CD1c-positive myeloid dendritic cell (primary cell): Measurements from ENCODE around the gene ZBTB45.

Source experiments
- DNase-seq: peaks from one replicate; pipeline ENCODE4 v3.0.0-alpha.2; 2016; ENCODE audit errors: extremely low spot score

Gene ZBTB45

DNA sequence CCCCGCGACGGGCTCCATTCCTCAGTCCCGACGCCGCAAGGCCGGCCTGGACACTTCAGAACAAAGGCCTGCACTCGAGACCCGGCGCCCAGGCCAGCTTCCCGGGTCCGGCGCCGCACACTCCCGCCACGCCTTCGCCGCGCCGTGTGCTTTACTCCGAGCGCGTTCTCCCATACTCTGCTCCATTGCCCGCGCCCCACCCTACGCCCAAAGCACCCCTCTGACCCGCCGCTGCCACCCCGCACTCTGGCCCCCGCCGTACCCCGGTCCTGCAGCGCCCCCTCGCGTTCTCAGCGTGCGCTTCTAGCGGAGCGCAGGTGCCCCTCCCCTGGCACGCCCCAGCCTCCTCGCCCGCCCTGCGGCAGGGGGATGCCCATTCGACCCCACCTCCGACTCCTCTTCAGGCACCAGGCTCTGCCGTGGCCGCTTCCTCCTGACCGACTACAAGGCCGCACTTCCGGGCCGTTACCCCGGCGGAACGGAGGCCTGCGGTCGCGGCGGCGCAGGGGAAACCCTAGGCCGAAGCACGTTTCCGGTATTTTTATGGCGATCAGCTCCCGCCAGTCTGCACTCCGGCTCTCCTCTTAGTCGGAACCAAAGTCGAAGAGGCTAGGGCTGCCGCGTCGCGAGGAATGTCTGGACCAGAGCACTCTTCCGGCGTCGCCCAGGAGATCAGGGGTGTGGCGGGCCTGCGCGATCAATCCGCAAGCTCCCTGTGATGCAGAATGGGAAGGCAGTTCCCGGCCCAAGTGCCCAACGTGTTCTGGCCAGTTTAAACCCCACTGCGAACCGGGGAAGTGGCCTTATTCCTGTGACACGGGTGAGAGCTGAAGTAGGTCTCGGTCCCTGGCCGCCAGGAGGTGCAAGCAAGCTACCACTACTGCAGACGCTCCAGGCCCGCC is at the start of gene ZBTB45:
Gene ZBTB45, minus strand, starts transcription at position 456 of the 902 bp plus-strand sequence. CDS start 2,137 bp downstream, outside the sequence.
- DNase-seq: peak; percentile 96

DNA sequence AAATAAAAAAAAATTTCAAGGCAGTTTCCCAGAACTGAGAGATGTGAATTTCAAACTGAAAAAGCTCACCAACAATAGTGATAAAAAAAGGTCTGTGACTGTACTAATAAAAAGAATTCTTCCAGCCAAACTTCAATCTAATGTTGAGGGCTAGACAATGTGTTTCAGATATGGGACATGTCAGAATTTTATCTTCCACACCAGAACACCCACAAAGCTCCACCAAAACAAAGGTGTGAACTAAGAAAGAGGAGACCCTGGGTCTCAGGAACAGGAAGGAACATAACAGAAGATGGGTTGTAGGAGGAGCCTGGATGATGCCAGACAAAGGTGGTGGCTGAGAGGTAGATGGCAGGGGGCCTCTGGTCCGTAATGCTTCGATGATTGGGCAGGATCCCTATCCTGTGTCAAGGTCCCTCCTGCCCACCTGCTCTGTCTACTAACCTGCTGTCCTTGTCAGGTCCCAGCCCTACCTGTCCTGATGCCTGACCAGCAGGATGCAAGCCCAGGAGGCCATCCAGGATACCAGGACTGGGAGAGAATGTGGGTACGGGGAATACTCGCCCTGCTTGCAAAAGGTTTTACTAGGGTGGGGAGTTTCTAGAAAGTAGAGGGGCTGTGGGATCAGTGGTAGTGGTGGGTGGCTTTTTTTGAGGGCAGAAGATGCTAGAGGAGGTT is 49.0 kb upstream of the ZBTB45 start:
- no peak for DNase-seq

DNA sequence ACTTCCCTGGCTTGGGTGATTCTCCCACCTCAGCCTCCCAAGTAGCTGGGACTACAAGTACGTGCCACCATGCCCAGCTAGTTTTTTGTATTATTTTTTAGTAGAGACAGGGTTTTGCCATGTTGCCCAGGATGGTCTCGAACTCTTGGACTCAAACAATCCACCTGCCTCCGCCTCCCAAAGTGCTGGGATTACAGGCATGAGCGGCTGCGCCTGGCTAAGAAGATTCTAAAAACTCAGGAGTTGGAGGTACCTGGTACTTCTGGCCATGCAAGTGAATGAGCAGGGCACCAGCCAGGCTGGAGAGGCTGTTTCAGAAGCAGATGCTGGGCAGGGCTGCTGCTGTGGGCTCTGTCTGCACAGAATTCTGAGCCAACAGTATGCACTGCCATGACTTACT is 47.4 kb upstream of the ZBTB45 start:
- no peak for DNase-seq

DNA sequence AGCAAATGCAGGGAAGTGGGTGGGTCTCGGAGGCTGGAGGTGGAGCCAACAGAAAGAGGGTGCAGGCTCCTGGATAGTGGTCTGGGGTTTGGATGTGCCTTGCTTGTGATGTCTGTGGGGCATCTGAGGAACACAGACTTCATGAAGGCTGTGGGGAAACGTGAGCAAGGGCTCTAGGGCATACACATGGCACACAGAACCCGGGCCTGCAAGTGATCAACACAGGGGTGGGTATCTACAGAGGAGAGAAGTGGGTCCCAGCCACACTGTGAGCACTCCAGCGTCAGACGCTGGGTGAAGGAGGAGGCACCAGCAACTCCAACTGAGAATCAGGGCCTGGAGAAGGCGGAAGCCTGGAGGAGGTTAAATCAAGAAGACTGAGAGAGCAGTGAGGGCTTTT is 44.2 kb upstream of the ZBTB45 start:
- DNase-seq: no peak

DNA sequence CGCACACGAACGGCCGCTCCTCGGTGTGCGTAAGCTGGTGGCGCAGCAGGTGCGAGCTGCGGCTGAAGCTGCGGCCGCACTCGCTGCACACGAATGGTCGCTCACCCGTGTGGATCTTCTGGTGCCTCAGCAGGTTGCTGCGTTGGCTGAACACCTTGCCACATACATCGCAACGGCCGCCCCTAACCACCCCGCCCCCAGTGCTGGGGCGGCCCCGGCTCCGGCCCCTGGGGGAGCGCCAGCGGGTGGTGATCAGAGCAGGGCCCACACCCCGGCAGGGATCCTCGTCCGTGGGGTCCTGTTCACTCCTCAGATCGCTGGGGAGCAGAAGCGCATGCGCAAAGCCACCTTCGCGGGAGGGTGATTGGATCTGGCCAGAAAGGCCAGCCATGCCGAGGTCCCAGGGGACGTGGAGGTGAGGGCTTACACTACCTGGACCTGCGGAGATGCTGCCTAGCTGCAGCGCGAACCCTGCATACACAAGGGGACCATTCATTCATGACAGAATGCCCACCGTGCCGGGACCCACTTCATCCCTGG is 43.5 kb upstream of the ZBTB45 start:
- no peak for DNase-seq

DNA sequence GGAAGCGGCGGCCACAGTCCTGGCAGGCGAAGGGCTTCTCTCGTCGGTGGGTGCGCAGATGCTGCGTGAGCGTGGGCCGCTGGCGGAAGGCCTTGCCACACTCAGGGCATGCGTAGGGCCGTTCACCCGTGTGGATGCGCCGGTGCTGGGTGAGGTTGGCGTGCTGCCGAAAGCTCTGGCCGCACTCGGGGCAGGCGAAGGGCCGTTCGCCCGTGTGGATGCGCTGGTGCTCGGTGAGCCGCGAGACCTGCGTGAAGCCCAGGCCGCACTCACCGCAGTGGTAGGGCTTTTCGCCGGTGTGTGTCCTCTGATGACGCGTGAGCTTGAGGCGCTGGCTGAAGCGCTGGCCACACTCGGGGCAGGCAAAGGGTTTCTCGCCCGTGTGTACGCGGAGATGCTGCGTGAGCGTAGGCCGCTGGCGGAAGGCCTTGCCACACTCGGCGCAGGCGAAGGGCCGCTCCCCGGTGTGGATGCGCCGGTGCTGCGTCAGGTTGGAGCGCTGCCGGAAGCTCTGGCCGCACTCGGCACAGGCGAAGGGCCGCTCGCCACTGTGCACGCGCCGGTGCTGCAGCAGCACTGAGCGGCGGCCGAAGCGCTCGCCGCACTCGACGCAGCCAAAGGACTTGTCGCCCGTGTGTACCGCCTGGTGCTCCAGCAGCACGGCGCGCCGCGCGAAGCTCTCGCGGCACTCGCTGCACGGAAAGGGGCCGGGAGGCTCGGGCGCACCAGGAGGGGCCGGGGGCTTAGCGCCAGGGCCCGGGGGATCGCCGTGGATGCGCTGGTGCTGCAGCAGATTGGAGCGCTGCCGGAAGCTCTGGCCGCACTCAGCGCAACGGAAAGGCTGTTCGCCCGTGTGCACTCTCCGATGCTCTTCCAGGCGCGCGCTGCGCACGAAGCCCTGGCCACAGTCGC is 42.8 kb upstream of the ZBTB45 start:
- DNase-seq: peak; percentile 43

DNA sequence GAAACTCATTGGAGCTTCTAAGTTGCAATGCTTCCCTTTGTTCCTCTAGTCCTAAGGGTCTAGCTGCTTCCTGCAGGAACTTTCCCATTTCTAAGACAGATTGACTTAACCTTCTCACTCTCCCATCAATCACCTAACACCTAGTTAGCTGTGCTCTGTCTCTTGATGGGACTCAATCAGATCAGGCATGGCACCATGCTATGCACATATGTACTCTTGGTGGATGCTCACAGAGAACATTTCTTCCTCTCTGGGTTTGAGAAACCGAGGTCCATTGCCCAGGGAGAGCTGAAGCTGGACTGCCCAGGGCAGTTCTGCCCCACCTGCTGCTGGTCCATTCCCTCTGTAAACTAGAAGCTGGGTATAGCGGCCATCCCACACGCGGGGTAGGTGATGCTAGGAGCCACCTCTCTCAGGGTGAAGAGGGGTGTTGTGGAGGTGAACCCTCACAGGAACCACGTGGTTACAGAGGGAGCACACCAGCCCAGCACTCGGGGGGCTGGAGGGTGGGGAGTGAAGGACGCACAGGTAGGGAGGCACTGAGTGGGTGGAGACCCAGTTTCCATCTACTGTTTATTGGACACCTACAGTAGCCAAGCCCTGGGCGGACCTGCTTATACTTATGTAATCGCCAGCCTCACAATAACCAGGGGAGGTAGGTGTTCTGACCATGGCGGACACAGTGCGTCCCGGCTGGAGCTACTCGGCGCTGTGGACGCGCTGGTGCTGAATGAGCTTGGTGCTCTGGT is 41.9 kb upstream of the ZBTB45 start:
- DNase-seq: no peak

DNA sequence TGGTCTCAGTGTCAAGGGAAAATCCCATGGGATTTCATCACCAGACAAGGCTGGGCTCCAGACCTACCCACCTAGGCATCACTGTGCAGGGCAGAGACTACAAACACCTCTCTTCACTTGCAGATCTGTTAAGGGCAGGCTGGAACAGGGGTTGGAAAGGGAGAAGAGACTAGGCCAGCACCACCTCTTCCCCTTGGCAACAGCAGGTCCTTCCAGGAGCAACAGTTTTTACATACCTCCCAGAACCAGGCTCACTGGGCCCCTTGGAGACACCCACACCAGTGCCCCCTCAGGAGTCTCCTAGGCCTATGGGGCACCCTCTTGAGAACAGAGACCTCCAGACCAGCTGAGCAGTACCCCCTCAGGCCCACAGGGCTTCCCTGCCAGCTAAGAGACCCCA is 41.3 kb upstream of the ZBTB45 start:
- no peak for DNase-seq

DNA sequence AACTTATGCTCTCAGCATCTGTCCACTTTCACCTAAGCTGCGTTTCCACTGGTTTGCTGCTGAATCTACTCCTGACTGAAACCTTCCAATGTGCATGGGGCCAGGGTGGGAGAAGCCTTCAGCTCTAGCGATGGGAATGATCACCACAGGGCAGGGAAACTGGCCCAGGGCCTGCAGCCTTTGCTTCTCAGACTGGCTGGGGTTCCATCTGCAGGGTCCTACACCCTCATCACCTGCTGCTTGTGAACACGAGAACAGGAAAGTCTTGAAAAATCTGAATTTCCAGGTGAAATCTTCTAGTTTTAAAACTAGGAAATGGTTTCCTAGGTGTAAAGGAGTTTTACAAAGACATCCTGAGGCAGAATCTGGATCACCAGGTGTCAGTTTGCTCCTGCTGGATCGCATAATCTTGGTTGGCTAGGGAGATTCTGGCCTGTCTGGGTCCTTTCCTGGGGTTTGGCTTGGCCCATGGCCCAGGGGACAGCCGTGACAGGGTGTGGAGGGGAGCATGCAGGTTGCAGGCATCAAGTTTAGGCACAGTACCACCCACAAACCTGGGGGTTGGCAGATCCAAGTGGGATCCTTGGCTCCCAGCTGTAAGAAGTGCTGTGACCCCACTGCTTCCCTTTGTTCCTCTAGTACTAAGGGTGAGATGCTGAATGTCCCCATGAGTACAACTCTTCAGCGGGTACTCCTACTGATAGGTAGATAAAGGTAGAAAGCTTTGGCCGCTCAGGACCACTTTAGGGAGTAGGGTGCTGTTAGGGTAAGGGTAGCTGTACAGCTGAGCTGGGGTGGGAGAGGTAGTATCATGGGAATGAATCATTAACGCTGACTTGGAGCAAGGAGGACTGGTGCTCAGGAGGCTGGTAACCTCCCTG is 40.6 kb upstream of the ZBTB45 start:
- no peak for DNase-seq

DNA sequence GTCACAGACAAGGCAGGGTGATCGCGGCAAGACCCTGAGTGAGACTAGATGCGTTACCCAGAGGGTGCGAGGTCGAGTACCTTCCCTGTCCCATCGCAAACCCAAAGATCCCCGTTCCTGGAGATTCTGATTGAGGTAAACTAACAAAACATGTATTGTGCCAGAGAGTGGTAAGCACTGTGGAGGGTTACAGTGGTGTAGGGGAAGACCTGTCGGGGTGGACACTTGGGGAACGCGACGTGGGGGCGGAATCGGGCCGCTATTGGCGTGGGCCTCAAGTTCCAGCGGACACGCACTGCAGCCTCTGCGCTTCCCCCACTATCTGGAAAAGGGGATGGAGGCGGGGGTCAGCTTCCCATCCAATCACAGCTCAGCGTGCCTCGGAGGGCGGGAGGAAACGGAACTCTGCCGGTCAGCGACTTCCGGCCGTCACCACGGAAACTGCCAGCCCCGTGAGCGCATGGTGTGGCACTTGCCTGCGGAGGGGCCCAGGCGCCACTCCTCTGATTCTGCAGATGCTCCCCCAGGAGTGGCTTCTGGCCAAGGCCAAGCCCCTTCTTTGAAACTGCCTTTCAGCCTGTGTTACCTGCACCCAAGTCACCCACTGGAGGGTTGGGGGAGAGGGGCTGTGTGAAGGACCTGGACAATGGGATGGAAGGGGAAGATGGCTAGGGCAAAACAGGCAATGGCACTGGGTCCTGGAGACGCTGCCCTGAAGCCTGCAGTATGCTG is 39.8 kb upstream of the ZBTB45 start:
- peak; percentile 90 for DNase-seq

DNA sequence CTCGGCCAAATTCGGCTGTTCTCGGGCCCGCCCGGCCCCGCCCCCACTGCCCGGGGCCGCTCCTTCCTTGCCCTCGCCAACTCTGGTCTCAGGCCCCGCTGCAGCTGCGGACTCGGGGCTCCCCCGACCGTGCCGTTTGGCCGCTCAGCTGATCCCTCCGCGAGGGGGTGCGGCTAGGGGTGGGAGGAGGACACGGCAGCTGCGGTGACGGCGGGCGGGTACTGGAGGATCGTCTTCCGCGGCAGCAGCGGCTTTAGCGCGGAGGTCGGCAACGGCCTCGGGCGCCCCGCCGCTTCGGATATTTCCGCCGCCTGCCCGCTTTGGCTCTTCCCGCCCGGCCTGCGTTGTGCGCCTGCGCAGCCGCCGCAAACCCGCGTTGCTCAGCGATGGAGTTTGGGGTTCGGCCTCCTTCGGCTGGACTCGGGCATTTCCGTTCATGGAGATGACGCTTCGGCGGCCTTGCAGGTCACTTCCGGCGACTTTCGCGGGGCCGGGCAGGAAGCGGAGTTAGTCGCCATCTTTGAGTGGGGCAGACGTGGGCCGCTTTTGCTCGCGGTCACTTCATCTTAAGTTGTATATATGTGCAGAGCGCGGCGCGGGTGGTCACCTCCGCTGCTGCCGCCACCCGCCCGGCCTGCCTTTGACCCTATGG is 39.1 kb upstream of the ZBTB45 start:
- DNase-seq: peak; percentile 100

DNA sequence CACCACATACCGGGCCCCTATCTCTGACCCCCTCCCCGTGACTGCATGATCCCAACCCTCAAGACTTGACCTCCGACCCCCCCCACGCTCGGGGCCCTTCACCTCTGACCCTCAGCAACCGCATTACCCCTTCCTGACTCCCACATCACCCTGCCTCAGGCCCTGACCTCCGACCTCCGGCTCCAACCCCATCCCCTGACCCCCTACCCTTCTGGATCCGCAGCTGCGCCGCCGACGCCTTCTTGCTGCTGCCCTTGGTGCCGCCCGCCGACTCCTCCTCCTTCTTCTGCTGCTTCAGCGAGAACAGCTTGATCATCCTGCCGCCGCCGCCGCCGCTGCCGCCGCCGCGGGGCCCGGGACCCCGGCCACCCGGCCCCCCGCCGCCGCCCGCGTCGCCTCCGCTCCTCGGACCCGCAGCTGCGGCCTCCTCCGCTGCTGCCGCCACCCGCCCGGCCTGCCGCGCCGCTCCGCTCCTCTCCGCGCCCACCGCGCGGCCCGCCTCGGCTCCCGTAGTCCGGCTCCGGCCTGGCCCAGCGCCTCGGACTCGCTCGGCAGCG is 38.5 kb upstream of the ZBTB45 start, which contains the start of gene UBE2M:
Gene UBE2M, minus strand, starts transcription at position 546 of the 557 bp plus-strand sequence. Its CDS starts 230 bp downstream, at position 316.
- peak; percentile 49 for DNase-seq

DNA sequence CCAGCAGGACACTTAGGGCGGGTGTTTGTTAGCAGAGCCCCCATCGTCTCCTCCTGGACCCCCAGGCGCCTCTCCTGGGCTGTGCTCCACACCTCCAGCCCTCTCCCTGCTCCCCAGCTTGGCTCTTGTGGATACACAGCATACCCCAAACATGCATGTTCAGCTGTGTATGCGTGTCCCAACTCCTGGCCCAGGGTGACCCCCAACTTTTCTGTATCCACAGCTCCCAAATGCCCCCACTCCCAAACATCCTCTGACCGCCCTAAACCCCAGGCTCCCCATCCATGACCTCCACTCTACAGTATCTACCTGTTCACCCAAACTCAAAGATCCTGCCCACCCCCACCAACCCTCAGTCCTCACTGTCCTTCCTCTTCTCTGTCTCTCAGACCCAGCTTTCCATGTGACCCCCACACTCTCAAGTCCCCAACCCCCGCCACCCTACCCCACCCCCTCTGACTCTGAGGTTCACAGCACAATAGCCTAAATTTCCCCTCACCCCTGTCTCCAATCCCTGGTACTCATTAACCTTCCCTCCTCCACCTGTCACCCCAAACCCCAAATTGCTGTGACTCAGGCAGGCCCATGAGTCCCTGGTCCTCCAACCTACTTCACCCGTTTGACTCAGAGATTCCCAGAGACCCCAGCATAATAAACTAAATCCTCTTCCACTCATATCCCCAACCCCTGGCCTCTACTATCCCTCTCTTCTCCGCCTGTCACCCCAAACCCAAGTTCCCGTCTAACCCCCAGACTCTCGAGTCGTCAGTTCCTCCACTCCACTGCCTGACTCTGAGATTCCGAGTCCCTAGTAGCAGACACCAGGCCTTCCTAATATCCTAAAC is 37.8 kb upstream of the ZBTB45 start:
- DNase-seq: no peak

DNA sequence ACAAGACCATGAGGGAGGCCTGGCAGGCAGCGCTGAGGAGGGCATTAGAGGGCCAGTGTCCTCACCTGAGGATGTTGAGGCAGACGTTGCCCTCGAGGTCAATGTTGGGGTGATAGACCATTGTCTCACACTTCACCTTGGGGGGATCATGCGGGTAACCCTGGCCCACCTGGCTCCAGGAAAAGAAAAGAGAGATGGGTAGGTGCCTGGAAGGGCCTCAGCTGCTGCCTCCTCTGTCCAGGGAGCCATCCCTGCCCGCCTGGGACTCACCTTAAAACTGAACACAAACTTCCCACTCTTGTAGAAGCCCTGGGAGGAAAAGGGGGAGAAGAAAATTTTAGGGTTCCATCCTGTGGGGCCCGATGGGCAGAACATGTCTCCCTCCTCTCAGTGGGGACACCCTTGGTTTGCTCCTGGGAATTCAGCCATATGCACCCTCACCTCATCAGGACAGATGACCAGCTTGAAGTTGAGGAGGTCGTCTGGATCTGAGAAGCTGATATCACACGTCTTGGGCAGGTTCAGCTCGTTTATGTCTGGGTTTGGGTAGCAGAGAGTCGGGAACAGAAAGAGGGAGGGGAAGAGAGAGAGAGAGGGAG is 37.1 kb upstream of the ZBTB45 start:
- DNase-seq: no peak

DNA sequence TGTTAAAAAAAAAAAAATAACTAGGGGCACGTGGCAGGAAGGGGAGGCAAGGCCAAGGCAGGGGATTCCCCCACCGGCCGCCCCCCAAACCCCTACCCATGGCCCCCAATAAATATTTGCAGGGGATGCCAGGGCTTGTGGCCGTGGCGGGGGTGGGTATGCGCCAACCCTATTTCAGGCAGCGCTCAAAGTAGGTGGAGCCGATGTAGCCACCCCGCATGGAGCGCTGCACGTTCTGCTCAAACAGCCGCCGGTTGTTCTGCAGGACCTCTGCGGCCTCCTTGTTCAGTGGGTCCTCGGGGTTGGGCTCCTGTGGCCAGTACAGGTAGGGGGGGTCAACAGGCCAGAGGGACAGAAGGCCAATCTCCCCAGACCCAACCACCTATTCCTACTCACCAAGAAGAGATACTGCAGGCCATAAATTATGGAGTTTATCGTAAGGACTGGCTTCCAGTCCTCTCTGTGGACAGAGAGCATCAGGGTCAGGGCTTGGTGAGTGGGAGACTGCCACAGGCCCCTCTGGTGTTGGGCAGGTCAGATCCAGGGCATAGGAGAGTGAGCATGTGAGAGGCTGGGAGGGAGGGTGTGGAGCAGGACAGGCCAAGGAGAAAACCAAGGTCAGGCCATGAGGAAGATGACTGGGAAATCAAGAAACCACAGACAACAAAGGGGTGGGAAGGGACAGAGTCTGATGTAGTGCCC is 36.5 kb upstream of the ZBTB45 start:
- no peak for DNase-seq

DNA sequence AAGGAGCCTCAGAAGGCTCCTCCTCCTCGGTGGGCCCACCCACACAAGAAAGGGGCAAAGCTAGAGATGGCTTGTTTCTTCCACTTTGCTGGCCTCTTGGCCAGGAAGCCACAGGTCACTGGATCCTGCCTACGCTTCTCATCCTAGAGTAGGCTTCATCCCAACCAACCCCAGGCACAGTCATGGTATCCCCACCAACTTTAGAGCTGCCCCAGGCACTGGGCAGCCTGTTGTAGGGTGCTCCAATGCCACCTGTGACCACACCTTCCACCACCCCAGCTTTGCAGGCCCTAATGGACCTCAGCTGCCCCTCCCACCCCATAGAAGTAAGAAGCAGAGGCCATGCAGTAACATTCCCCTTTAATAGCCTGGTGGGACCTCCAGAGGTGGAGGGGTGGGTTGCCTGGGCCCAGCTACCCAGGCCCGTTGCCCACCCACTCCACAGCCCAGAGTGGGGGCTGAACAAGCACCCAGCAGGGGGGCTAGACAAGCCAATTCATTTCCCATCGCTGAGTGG is 35.8 kb upstream of the ZBTB45 start:
- no peak for DNase-seq
